IMR-90 (cell line): ENCODE data around the gene MYLK4. TPM values are rescaled to one million over a fixed set of nuclear protein-coding genes. Genes with fewer than 3 reads are reported as not detected.

Experiments used
- ATAC-seq: fragments of 200-7000 bp; cut with Tn5 transposase; 2 replicates; pipeline ENCODE4 v1.9.1; 2020; ENCODE audit warnings: low read depth, mild to moderate bottlenecking, moderate library complexity
- BruUV-seq: library from RNA; stranded (reverse); fragments of 400-500 nt; replicated peaks from 2 replicates; lab custom pipeline; 2021; lab: Mats Ljungman, UMichigan
- CTCF ChIA-PET: fragments of 300-600 bp; formaldehyde crosslinking; extraction: SDS; loops from one replicate; lab custom pipeline; 2021; ENCODE audit warnings: antibody characterized with exemption; lab: Yijun Ruan, JAX
- POLR2A ChIA-PET: fragments of 300-600 bp; sonication (Branson Sonifier 250); formaldehyde crosslinking; loops from one replicate; lab custom pipeline; 2022; ENCODE audit warnings: antibody characterized with exemption; ENCODE audit not compliant: unreplicated experiment; lab: Charles Lee
- DNase-seq: peaks from one replicate; pipeline ENCODE4 v3.0.0; 2013
- H2AFZ ChIP-seq: replicated peaks from 2 replicates; pipeline ENCODE3; 2013; ENCODE audit warnings: low read length, mild to moderate bottlenecking; ENCODE audit not compliant: poor library complexity
- H2AK5ac ChIP-seq: 2 replicates; pipeline ENCODE4 v1.6.1; 2013; ENCODE audit warnings: low read depth, low read length, inconsistent platforms
- H2AK9ac ChIP-seq: replicated peaks from 2 replicates; pipeline ENCODE3; 2013; ENCODE audit warnings: mild to moderate bottlenecking, low read depth, low read length, moderate library complexity; ENCODE audit not compliant: poor library complexity
- H2BK120ac ChIP-seq: 2 replicates; pipeline ENCODE4 v1.6.1; 2013; ENCODE audit warnings: low read depth, low read length, inconsistent platforms
- H2BK15ac ChIP-seq: 3 replicates; pipeline ENCODE4 v1.6.1; 2013; ENCODE audit warnings: low read depth, low read length, inconsistent platforms
- H2BK20ac ChIP-seq: 2 replicates; pipeline ENCODE4 v1.6.1; 2013; ENCODE audit warnings: low read depth, mild to moderate bottlenecking, inconsistent platforms, low read length, moderate library complexity
- H2BK5ac ChIP-seq: 2 replicates; pipeline ENCODE4 v1.6.1; 2013; ENCODE audit warnings: mild to moderate bottlenecking, low read depth, low read length, inconsistent platforms; ENCODE audit not compliant: poor library complexity, severe bottlenecking
- H3K14ac ChIP-seq: replicated peaks from 2 replicates; pipeline ENCODE4 v1.6.1; 2013; ENCODE audit warnings: low read depth, low read length, inconsistent platforms
- H3K18ac ChIP-seq: 2 replicates; pipeline ENCODE4 v1.6.1; 2013; ENCODE audit warnings: low read depth, low read length, control low read depth
- H3K23ac ChIP-seq: 2 replicates; pipeline ENCODE4 v1.6.1; 2013; ENCODE audit warnings: low read depth, low read length, inconsistent platforms
- H3K27ac ChIP-seq: 2 replicates; pipeline ENCODE4 v1.5.1; 2013; ENCODE audit warnings: mild to moderate bottlenecking, control low read depth, low read length; ENCODE audit not compliant: insufficient read depth
- H3K27me3 ChIP-seq: 2 replicates; pipeline ENCODE4 v1.6.1; 2013; ENCODE audit warnings: low read length; ENCODE audit not compliant: control insufficient read depth, insufficient read depth
- H3K36me3 ChIP-seq: 2 replicates; pipeline ENCODE4 v1.6.1; 2013; ENCODE audit warnings: low read length, mixed read lengths; ENCODE audit not compliant: control insufficient read depth, insufficient read depth
- H3K4ac ChIP-seq: 2 replicates; pipeline ENCODE4 v1.6.1; 2013; ENCODE audit warnings: low read depth, low read length, inconsistent platforms
- H3K4me1 ChIP-seq: 2 replicates; pipeline ENCODE4 v1.6.1; 2013; ENCODE audit warnings: low read length, mixed read lengths; ENCODE audit not compliant: control insufficient read depth, insufficient read depth
- H3K4me2 ChIP-seq: 2 replicates; pipeline ENCODE4 v1.6.1; 2013; ENCODE audit warnings: low read depth, mild to moderate bottlenecking, control low read depth, low read length, moderate library complexity
- H3K4me3 ChIP-seq: 2 replicates; pipeline ENCODE4 v1.5.1; 2013; ENCODE audit warnings: low read depth, mild to moderate bottlenecking, control low read depth, low read length, moderate library complexity; ENCODE audit not compliant: insufficient read depth
- H3K56ac ChIP-seq: 2 replicates; pipeline ENCODE4 v1.6.1; 2013; ENCODE audit warnings: low read length, inconsistent platforms; ENCODE audit not compliant: insufficient read depth; ENCODE audit errors: extremely low read depth
- H3K79me1 ChIP-seq, 2 experiments: 2 replicates each; pipeline ENCODE4 v1.6.1; 2013; ENCODE audit warnings: low read length in 2 of 2, inconsistent platforms in 1 of 2, low read depth in 1 of 2
- H3K9ac ChIP-seq: 2 replicates; pipeline ENCODE4 v1.6.1; 2013; ENCODE audit warnings: low read depth, low read length, control low read depth
- H3K9me1 ChIP-seq: 2 replicates; pipeline ENCODE4 v1.6.1; 2013; ENCODE audit warnings: low read length, inconsistent platforms; ENCODE audit not compliant: insufficient read depth
- H3K9me3 ChIP-seq: 2 replicates; pipeline ENCODE4 v1.6.1; 2013; ENCODE audit warnings: low read length; ENCODE audit not compliant: control insufficient read depth, insufficient read depth
- H4K20me1 ChIP-seq: 2 replicates; pipeline ENCODE4 v1.6.1; 2013; ENCODE audit warnings: low read length, inconsistent platforms; ENCODE audit not compliant: insufficient read depth
- H4K5ac ChIP-seq: 2 replicates; pipeline ENCODE4 v1.6.1; 2013; ENCODE audit warnings: mild to moderate bottlenecking, low read depth, low read length, control low read depth
- H4K8ac ChIP-seq, 2 experiments: 2 replicates each; pipeline ENCODE4 v1.6.1; 2013; ENCODE audit warnings: low read depth in 2 of 2, low read length in 2 of 2, control low read depth in 1 of 2, inconsistent platforms in 1 of 2
- H4K91ac ChIP-seq: 2 replicates; pipeline ENCODE4 v1.6.1; 2013; ENCODE audit warnings: low read depth, low read length, inconsistent platforms; ENCODE audit not compliant: insufficient read depth
- RAD21 ChIP-seq: IDR thresholded peaks from 2 replicates; pipeline ENCODE4 v1.6.1; 2012; ENCODE audit warnings: low read length, improper control_type of control experiment
- WGBS, 2 experiments: methylation state at CpG; one replicate each; pipeline versions ENCODE4 v1.1.5 to v1.1.7; 2013; ENCODE audit warnings: missing lambda C conversion rate in 2 of 2; ENCODE audit not compliant: insufficient read length in 1 of 2; ENCODE audit errors: extremely low coverage in 2 of 2; 5-methylcytosine and 5-hydroxymethylcytosine counted together
- dilution Hi-C: fragments of 300-500 bp; cut with HindIII; formaldehyde crosslinking; loops from one replicate; pipeline ENCODE4 v1.14.3; 2018; ENCODE audit warnings: low sequenced_read_pairs; ENCODE audit not compliant: unreplicated experiment
- in situ Hi-C: fragments of 300-500 bp; cut with MboI; formaldehyde crosslinking; loops from 3 replicates; pipeline ENCODE4 v1.14.3; 2019; ENCODE audit warnings: low sequenced_read_pairs, inconsistent platforms, mixed read lengths
- intact Hi-C: fragments of 100-400 bp; cut with micrococcal nuclease; formaldehyde crosslinking; loops from 2 replicates; pipeline ENCODE4 v1.10.0; 2022
- polyA plus RNA-seq, 3 experiments: library from polyadenylated mRNA; depleted of rRNA; stranded (reverse); fragments of >200 nt; gene quantifications; 2 replicates each; pipeline ENCODE4 v1.2.3, GENCODE V29; 2012; ENCODE audit warnings: low replicate concordance in 1 of 3
- total RNA-seq: library from RNA; depleted of rRNA; stranded (reverse); fragments of >200 nt; gene quantifications from 2 replicates; pipeline ENCODE4 v1.2.3, GENCODE V29; 2012
- TF ChIP-seq, protein P1 (sequence below): conservative IDR thresholded peaks from 2 replicates; pipeline ENCODE4 v1.5.1; 2012; ENCODE audit warnings: mild to moderate bottlenecking, low read depth, low read length, improper control_type of control experiment

Gene MYLK4
- total and polyA plus RNA-seq, 2 of the 4 experiments (the other 2 are of a cell fraction) = under 0.01 to 0.07 TPM

DNA sequence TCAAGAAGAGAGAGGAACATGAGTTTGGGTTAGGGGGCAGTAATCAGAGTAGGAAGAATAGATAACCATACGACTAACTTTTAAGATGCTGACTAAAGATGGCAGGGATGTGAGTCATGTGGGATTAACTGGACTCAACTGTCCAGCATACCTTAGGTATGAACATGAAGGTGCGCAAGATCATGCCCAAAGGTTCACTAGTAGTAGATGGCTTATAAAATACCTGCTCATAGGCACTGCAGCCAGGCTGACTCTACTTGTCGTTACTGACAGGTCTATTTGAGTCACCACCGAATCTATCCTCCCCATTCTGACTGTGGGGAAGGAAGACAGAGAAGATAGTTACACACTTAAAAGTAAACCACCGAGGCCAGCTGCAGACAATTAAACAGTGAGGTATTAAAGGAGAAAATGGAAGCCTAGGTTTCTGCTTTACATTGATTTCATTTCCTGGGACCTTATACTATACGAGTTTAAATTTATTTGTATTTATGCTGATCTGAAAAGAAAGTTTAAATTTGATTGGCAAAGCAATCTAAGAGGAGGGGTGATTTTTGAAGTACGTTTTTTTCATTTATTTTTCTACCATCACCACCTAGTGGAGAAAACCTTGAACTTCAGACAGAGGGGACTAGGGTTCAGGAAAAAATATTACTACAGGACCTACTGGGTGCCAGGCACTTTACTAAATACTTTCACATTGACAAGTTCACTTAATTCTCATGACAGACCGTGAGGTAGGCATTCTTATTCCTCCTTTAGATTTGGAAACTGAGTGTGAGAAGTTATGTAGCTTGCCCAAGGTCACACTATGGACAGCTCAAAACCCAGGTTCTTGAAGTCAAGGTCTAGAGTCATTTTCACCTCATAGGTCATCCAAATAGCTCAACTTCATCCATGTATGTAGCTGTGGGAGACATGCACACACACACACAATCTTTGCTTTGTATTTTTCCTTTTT is 10.4 kb upstream of the MYLK4 start:
- no peak overlapping the region for H3K4me3 ChIP-seq
- peak overlapping the region; percentile 30; the same call in 1 of the 3 replicates for H2BK15ac ChIP-seq
- BruUV-seq = no TSS peak
- no peak overlapping the region for H3K4ac ChIP-seq
- peaks cover 10% of the 10 kb centered on the region for H3K4me1 ChIP-seq
- H3K4me2 ChIP-seq = no peak overlapping the region
- no peak overlapping the region; the same call in 1 of the 2 replicates for H4K5ac ChIP-seq
- TF ChIP-seq, protein P1, sequence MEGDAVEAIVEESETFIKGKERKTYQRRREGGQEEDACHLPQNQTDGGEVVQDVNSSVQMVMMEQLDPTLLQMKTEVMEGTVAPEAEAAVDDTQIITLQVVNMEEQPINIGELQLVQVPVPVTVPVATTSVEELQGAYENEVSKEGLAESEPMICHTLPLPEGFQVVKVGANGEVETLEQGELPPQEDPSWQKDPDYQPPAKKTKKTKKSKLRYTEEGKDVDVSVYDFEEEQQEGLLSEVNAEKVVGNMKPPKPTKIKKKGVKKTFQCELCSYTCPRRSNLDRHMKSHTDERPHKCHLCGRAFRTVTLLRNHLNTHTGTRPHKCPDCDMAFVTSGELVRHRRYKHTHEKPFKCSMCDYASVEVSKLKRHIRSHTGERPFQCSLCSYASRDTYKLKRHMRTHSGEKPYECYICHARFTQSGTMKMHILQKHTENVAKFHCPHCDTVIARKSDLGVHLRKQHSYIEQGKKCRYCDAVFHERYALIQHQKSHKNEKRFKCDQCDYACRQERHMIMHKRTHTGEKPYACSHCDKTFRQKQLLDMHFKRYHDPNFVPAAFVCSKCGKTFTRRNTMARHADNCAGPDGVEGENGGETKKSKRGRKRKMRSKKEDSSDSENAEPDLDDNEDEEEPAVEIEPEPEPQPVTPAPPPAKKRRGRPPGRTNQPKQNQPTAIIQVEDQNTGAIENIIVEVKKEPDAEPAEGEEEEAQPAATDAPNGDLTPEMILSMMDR = 0 out of 2 replicates have a peak, but pooled peaks have one; percentile 22
- no peak for TF ChIP-seq RAD21
- no peaks in the 10 kb centered on the region for H3K36me3 ChIP-seq
- no peak overlapping the region for H3K56ac ChIP-seq
- H3K27ac ChIP-seq = no peak overlapping the region
- H2AFZ ChIP-seq = no peak overlapping the region
- no peaks in the 10 kb centered on the region for H3K27me3 ChIP-seq
- no peak for ATAC-seq
- dilution Hi-C loops = no loop called here
- no peak overlapping the region for H4K91ac ChIP-seq
- H3K9ac ChIP-seq = no peak overlapping the region
- H3K79me1 ChIP-seq = 0 out of 4 replicates have a peak, but pooled peaks cover 0 to 7% of the 10 kb centered on the region in 2 experiments
- peaks cover under 1% of the 10 kb centered on the region; the same call in 1 of the 2 replicates for H4K20me1 ChIP-seq
- H3K14ac ChIP-seq = peak overlapping the region; percentile 61; the same call in 1 of the 2 replicates
- POLR2A ChIA-PET = no interaction called here
- H3K9me1 ChIP-seq = peaks cover 3% of the 10 kb centered on the region
- no peak for DNase-seq
- no CpG with 5 or more reads among the region's 8 CpGs for WGBS, 2 experiments
- no peaks in the 10 kb centered on the region for H3K9me3 ChIP-seq
- no peak overlapping the region for H4K8ac ChIP-seq
- 0 out of 2 replicates have a peak overlapping the region, but pooled peaks have one; percentile 8 for H2BK120ac ChIP-seq
- H2BK20ac ChIP-seq = peak overlapping the region; percentile 55; the same call in 1 of the 2 replicates
- in situ Hi-C loops = no loop called here
- peak overlapping the region; percentile 30; the same call in 1 of the 2 replicates for H3K18ac ChIP-seq
- CTCF ChIA-PET = interaction anchor here (1.1 kb wide), 1 partner anchor 30 kb away, joined by 3 read pairs; no protein-coding TSS in a partner anchor
- no peak overlapping the region for H2AK9ac ChIP-seq
- intact Hi-C loops = loop anchor here (10.0 kb wide), 1 partner anchor 224 kb away; no protein-coding TSS in a partner anchor
- no peak overlapping the region; the same call in 1 of the 2 replicates for H3K23ac ChIP-seq
- H2AK5ac ChIP-seq = peak overlapping the region; percentile 49; the same call in 1 of the 2 replicates
- peak overlapping the region; percentile 48 for H2BK5ac ChIP-seq
